Naive thymus-derived CD8-positive, alpha-beta T cell (primary cell): ENCODE results near the gene SLC25A26. TPM values are rescaled to one million over a fixed set of nuclear protein-coding genes. Genes with fewer than 3 reads are reported as not detected.
"Not testable (repeated sequence)": the region's sequence is repeated elsewhere in the genome, so short reads cannot be mapped to it uniquely, and the experiment has no call there.

ENCODE experiments used
- ATAC-seq, 2 donors: fragments of 150-1000 bp; cut with Tn5 transposase in 1 of 2; sonication (Bioruptor Pico), chemical (Tn5 transposase) in 1 of 2; 1 replicate in 1 of 2; 2 replicates in 1 of 2; pipeline ENCODE4 v1.10.0; 2021; ENCODE audit warnings: mild to moderate bottlenecking in 2 of 2, moderate library complexity in 2 of 2
- POLR2A ChIA-PET: fragments of 350-600 bp; sonication (Branson Sonifier 250); formaldehyde crosslinking; loops from one replicate; lab custom pipeline; 2021; ENCODE audit warnings: antibody characterized with exemption; lab: Charles Lee
- DNase-seq, 10 donors: peaks; one replicate each; pipeline versions ENCODE4 v3.0.0 to v3.0.0-alpha.2; 2020 to 2022
- H3K27ac Mint-ChIP-seq, 10 donors: one replicate each; pipeline ENCODE4 v1.8.0; 2020 to 2022; ENCODE audit warnings: mild to moderate bottlenecking in 10 of 10, mixed read lengths in 10 of 10, moderate library complexity in 4 of 10, inconsistent platforms in 1 of 10
- H3K27me3 Mint-ChIP-seq, 5 donors: one replicate each; pipeline ENCODE4 v1.8.0; 2021 to 2022; ENCODE audit warnings: mixed read lengths in 5 of 5
- H3K36me3 Mint-ChIP-seq, 3 donors: one replicate each; pipeline ENCODE4 v1.8.0; 2020 to 2022; ENCODE audit warnings: mixed read lengths in 3 of 3, mild to moderate bottlenecking in 2 of 3, inconsistent platforms in 1 of 3
- H3K4me1 Mint-ChIP-seq, 4 donors: one replicate each; pipeline ENCODE4 v1.8.0; 2021 to 2022; ENCODE audit warnings: mixed read lengths in 4 of 4
- H3K4me3 Mint-ChIP-seq, 10 donors: one replicate each; pipeline ENCODE4 v1.8.0; 2020 to 2022; ENCODE audit warnings: mild to moderate bottlenecking in 10 of 10, mixed read lengths in 10 of 10, moderate library complexity in 6 of 10, inconsistent platforms in 1 of 10
- H3K9me3 Mint-ChIP-seq, 9 donors: one replicate each; pipeline ENCODE4 v1.8.0; 2020 to 2022; ENCODE audit warnings: mixed read lengths in 9 of 9, mild to moderate bottlenecking in 3 of 9, inconsistent platforms in 1 of 9, moderate library complexity in 1 of 9
- polyA plus RNA-seq, 3 donors: library from polyadenylated mRNA; unstranded; fragments of 300-500 nt; fragmentation: Illumina TruSeq; gene quantifications; one replicate each; pipeline ENCODE4 v1.2.3, GENCODE V29; 2021
- total RNA-seq, 8 experiments: library from RNA in 2 of 8; stranded (reverse) in 2 of 8; gene quantifications; one replicate each; pipeline ENCODE4 v1.2.3 and lab custom pipeline; 2021 to 2026

The SLC25A26 gene
- total and polyA plus RNA-seq, 5 experiments from 2014 or later: 19.0 to 62.5 (median 49.3) TPM

DNA sequence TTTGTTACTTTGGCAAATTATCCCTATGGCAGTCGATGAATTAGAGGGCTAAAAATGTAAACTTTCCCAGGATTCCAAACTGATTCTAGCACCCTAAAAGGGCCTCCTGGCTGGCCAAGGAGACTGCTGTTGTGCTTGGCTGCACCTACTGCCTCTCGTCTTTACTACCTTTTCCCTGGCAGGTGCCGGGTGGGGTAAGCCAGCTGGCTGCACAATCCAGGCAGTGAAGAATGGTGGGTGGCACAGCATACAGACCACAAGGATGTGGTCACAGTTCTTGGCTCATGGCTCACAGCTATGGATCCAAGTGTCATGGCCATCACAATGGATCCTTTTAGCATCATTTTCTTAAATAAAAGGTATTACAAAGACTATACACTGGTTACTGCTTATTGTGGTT, 20.7 kb upstream of the SLC25A26 start:
- no peak overlapping the region for H3K4me3 Mint-ChIP-seq

DNA sequence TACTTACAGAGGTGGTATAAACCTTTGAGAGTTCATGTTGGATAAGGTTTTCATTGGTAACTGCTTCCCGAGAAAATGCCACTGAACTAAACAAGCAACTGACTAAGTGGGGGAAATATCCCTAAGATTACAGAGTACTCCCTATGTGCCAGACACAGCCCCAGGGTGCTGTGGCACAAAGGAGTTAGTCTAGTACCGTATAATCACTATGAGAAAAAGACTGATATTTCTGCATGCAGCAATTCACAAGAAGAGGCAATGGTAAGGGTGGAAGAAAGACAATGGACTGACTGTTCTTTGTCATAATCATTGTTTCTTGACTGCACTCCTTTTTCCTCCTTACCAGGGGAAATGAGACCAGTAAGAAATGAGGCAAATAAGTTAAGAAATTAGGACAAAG, 20.0 kb upstream of the SLC25A26 start:
- no peak overlapping the region for H3K27ac Mint-ChIP-seq
- H3K4me3 Mint-ChIP-seq: no peak overlapping the region
- DNase-seq (no peak), ATAC-seq (no peak)
- H3K9me3 Mint-ChIP-seq: no peaks in the 10 kb centered on the region
- peaks cover 0 to 2% (median 0%) of the 10 kb centered on the region in 4 donors for H3K4me1 Mint-ChIP-seq
- POLR2A ChIA-PET: no interaction called here
- H3K36me3 Mint-ChIP-seq: no peaks in the 10 kb centered on the region
- H3K27me3 Mint-ChIP-seq: peaks cover 20 to 45% (median 30%) of the 10 kb centered on the region in 5 donors

More for the DNA sequence above, 20.7 kb upstream of the SLC25A26 start:
- POLR2A ChIA-PET: no interaction called here
- Mint-ChIP-seq H3K4me1 (peaks cover 0 to 3% (median 1%) of the 10 kb centered on the region in 4 donors), H3K27me3 (peaks cover 24 to 44% (median 35%) of the 10 kb centered on the region in 5 donors), H3K36me3 (no peaks in the 10 kb centered on the region), H3K9me3 (no peaks in the 10 kb centered on the region), H3K27ac (no peak overlapping the region)
- ATAC-seq: no peak
- DNase-seq: no peak

DNA sequence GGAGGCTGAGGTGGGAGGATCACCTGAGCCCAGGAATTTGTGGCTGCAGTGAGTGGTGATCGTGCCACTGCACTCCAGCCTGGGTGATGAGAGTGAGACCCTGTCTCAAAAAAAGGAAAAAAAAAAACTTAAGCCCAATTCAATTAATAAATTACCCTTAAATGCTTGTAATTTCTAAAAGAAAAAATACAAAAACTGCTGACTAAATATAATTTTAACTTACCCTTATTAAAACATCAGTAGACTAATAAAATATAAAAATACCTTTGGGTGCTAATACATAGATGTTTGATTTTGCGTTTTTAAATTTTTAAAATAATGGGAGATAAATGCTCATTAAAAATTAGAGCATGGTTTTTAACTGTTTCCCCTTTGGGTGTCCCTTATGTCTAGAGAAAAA, 17.5 kb upstream of the SLC25A26 start:
- POLR2A ChIA-PET: no interaction called here
- H3K27me3 Mint-ChIP-seq: peaks cover 12 to 33% (median 19%) of the 10 kb centered on the region in 5 donors
- no peak overlapping the region for H3K27ac Mint-ChIP-seq
- no peak overlapping the region for H3K4me3 Mint-ChIP-seq
- DNase-seq (no peak), ATAC-seq (no peak)
- no peaks in the 10 kb centered on the region for H3K9me3 Mint-ChIP-seq
- peaks cover 0 to 2% (median 0%) of the 10 kb centered on the region in 4 donors for H3K4me1 Mint-ChIP-seq
- no peaks in the 10 kb centered on the region for H3K36me3 Mint-ChIP-seq

DNA sequence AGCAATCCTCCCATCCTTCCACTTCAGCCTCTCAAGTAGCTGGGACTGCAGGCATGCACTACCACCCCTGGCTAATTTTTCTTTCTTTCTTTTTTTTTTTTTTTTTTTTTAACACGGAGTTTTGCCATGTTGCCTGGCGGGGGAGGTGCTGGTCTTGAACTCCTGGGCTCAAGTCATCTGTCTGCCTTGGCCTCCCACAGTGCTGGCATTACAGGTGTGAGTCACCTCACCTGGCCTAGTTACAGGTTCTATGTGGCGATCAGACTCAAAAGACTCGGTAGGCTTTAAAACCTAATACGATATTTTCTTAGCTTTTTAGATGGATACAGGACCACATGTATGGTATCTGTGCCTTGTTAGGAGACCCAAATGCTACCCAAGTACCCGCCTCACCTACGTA, 14.0 kb upstream of the SLC25A26 start:
- Mint-ChIP-seq H3K4me3 (no peak overlapping the region), H3K4me1 (no peaks in the 10 kb centered on the region), H3K27ac (no peak overlapping the region), H3K36me3 (no peaks in the 10 kb centered on the region), H3K9me3 (no peaks in the 10 kb centered on the region), H3K27me3 (peaks cover 2 to 14% (median 7%) of the 10 kb centered on the region in 5 donors)
- DNase-seq (no peak), ATAC-seq (no peak)
- POLR2A ChIA-PET: interaction anchor here (0.7 kb wide), 1 partner anchor 587 kb away, joined by 5 read pairs; no protein-coding TSS in a partner anchor

DNA sequence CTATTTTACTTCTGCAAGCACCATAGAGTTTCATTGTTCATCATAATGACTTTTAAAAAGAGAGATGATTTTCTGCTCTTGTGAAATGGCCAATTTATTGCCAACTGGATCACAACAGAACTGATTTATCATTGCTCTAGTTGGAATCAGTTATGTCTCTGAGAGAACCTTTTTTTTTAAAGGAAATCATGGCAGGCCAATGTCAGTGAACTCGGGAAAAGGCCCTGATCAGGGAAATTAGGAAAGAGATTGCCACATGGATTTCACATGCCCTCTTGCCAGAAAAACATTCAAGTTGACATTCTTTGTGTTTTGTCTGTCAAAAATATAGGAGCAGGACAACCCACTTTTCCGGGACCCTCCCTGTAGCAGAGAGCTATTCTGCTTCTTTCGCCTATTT, 12.6 kb upstream of the SLC25A26 start:
- Mint-ChIP-seq H3K27ac (no peak overlapping the region), H3K36me3 (no peaks in the 10 kb centered on the region), H3K4me1 (no peaks in the 10 kb centered on the region), H3K4me3 (no peak overlapping the region), H3K9me3 (no peaks in the 10 kb centered on the region), H3K27me3 (peaks cover 2 to 10% (median 4%) of the 10 kb centered on the region in 5 donors)
- ATAC-seq (no peak), DNase-seq (no peak)
- POLR2A ChIA-PET: no interaction called here

DNA sequence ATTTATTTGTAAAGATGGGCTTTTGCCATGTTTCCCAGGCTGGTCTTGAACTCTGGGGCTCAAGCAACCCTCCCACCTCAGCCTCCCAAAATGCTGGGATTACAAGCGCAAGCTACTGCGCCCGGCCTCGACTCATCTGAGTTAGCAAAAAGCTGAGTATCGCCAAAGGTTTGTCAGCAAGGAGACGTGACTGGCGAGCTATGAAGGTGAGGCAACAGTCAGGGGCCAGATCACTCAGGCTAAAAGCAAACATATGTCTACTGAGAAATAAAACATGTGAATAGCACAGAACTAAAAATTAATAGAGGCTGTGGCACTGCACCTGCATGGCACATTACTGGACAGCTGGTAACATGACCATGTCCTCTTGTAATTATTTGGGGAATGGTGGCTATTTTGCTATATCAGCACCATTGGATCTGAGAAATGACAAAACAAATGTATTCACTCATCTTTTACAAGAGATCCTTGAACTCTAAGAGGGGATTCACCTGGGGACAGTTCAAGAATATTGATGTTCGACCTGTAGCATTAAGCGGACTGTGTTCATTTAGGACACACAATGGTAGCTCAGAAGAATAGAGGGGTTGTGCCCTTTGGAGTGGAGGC, 10.0 kb upstream of the SLC25A26 start:
- ATAC-seq (no peak), DNase-seq (no peak)
- POLR2A ChIA-PET: no interaction called here
- Mint-ChIP-seq H3K27ac (no peak overlapping the region), H3K27me3 (peaks cover 2 to 7% (median 4%) of the 10 kb centered on the region in 5 donors), H3K4me3 (no peak overlapping the region), H3K36me3 (no peaks in the 10 kb centered on the region), H3K4me1 (no peaks in the 10 kb centered on the region), H3K9me3 (peaks cover 0 to 2% (median 0%) of the 10 kb centered on the region in 9 donors)

DNA sequence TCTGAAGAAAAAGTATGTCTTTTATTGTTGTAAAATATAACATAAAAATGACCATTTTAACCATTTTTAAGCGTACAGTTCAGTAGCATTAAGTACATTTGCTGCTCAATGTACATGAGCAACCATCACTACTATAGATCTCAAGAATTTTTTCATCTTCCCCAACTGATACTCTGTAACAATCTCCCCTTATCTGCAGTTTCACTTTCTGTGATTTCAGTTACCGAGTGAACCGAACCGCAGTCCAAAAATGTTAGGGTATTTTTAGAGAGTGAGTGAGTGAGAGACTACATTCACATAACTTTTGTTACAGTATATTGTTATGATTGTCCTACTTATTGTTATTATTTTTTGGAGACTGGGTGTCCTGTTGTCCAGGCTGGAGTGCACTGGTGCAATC, 9.0 kb upstream of the SLC25A26 start:
- DNase-seq (no peak), ATAC-seq (no peak)
- no peaks in the 10 kb centered on the region for H3K4me1 Mint-ChIP-seq
- H3K4me3 Mint-ChIP-seq: no peak overlapping the region
- H3K9me3 Mint-ChIP-seq: peaks cover 0 to 2% (median 0%) of the 10 kb centered on the region in 9 donors
- POLR2A ChIA-PET: no interaction called here
- H3K27me3 Mint-ChIP-seq: peaks cover 0 to 7% (median 2%) of the 10 kb centered on the region in 5 donors
- no peak overlapping the region for H3K27ac Mint-ChIP-seq
- H3K36me3 Mint-ChIP-seq: no peaks in the 10 kb centered on the region

DNA sequence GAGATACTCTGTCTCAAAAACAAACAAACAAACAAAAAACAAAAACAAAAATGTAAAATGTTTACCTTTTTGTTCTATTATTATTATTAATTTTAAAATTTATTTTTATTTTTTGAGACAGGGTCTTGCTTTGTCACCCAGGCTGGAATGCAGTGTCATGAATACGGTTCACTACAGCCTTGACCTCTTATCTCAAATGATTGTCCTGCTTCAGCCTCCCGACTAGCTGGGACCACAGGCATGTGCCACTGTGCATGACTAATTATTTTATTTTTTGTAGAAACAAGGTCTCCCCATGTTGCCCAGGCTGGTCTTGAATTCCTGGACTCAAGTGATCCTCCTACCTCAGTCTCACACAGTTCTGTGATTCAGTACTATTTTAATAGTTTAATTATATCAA, 5.7 kb upstream of the SLC25A26 start:
- H3K27ac Mint-ChIP-seq: no peak overlapping the region
- peaks cover 0 to 7% (median 2%) of the 10 kb centered on the region in 5 donors for H3K27me3 Mint-ChIP-seq
- DNase-seq: no peak
- H3K9me3 Mint-ChIP-seq: peaks cover 0 to 2% (median 0%) of the 10 kb centered on the region in 9 donors
- no peak overlapping the region for H3K4me3 Mint-ChIP-seq
- no peaks in the 10 kb centered on the region for H3K36me3 Mint-ChIP-seq
- POLR2A ChIA-PET: no interaction called here
- no peak for ATAC-seq
- H3K4me1 Mint-ChIP-seq: peaks cover 0 to 15% (median 5%) of the 10 kb centered on the region in 4 donors

DNA sequence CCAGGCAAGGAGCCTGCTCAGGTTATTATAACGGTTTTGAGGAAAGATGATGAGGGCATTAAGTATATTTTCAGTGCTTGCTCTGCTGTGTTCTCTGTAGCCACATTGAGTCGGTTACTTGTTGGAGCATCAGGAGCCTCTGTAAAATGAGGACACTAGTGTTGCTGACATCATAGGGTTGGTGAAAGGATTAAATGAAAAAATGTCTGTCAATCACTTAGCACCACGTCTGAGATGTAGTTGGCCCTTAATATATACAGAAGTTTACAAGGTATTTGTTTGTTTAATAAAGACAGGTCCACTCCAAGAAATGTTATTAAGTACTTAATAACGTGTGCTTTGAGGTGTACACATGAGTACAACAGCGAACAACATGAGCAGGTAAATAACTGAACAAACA, 735 bp upstream of the SLC25A26 start:
- Mint-ChIP-seq H3K27me3 (peaks cover 0 to 2% (median 0%) of the 10 kb centered on the region in 5 donors), H3K4me1 (peaks cover 16 to 50% (median 37%) of the 10 kb centered on the region in 4 donors), H3K9me3 (no peaks in the 10 kb centered on the region), H3K36me3 (peaks cover 0 to 26% (median 8%) of the 10 kb centered on the region in 3 donors), H3K27ac (peak overlapping the region; percentile 57 to 95 (median 78)), H3K4me3 (peak overlapping the region; percentile 70 to 98 (median 91))
- DNase-seq (no peak), ATAC-seq (no peak)
- POLR2A ChIA-PET: interaction anchor here (1.0 to 1.8 kb wide), 2 partner anchors 11 to 778 kb away, joined by 3 to 5 read pairs; partner anchors contain the start of gene KBTBD8

DNA sequence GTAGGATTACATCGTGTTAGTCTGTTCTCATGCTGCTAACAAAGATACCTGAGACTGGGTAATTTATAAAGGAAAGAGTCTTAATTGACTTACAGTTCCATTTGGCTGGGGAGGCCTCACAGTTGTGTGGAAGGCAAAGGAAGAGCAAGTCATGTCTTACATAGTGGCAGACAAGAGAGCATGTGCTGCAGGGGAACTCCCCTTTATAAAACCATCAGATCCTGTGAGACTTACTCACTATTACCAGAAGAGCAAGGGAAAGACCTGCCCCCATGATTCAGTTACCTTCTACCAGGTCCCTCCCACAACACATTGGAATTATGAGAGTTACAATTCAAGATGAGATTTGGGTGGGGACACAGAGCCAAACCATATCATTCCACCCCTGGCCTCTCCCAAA, 3.4 kb downstream of the SLC25A26 start:
- Mint-ChIP-seq H3K4me3 (no peak overlapping the region), H3K27me3 (no peaks in the 10 kb centered on the region), H3K36me3 (peaks cover 0 to 53% (median 16%) of the 10 kb centered on the region in 3 donors), H3K4me1 (peaks cover 26 to 64% (median 56%) of the 10 kb centered on the region in 4 donors), H3K9me3 (no peaks in the 10 kb centered on the region), H3K27ac (peak overlapping the region in 3 of 10 donors; percentile 32 to 70 (median 50))
- no peak for DNase-seq
- POLR2A ChIA-PET: no interaction called here
- no peak for ATAC-seq

DNA sequence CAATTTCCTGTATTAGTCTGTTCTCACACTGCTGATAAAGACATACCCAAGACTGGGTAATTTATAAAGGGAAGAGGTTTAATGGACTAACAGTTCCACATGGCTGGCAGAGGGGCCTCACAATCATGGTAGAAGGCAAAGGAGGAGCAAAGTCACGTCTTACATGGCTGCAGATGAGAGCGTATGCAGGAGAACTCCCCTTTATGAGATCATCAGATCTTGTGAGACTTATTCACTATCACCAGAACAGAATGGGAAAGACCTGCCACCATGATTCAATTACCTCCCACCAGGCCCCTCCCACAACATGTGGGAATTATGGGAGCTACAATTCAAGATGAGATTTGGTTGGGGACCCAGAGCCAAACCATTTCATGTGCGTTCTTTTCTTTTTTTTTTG, 5.3 kb downstream of the SLC25A26 start:
- POLR2A ChIA-PET, DNase-seq, H3K4me3 Mint-ChIP-seq, H3K9me3 Mint-ChIP-seq, H3K27me3 Mint-ChIP-seq, ATAC-seq: not testable (repeated sequence)
- H3K27ac Mint-ChIP-seq: peak overlapping the region in 1 of 10 donors; percentile 3
- H3K4me1 Mint-ChIP-seq: peaks cover 27 to 67% (median 57%) of the 10 kb centered on the region in 4 donors
- H3K36me3 Mint-ChIP-seq: peaks cover 0 to 58% (median 25%) of the 10 kb centered on the region in 3 donors

DNA sequence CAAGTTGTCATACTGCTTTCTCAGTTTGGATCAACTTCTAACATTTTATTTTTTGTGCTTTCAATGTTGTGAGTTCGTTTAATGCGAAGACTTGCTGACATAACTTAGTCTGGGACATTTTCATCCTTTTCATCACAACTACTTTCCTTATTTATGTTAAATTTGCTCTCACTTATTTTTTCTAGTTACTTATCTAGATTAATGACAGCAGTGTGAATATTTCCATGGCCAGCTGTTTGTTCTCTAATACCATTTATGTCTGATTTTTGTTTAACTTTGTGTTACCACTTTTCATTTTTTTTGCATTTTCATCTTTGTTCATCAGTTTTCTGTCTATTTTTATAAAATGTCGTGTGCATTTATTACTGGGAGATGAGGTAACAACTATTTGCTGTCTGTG, 6.2 kb downstream of the SLC25A26 start:
- Mint-ChIP-seq H3K4me3 (no peak overlapping the region), H3K4me1 (peaks cover 22 to 57% (median 50%) of the 10 kb centered on the region in 4 donors), H3K36me3 (peaks cover 0 to 58% (median 29%) of the 10 kb centered on the region in 3 donors), H3K9me3 (no peaks in the 10 kb centered on the region), H3K27ac (no peak overlapping the region), H3K27me3 (no peaks in the 10 kb centered on the region)
- POLR2A ChIA-PET: no interaction called here
- no peak for ATAC-seq
- no peak for DNase-seq

DNA sequence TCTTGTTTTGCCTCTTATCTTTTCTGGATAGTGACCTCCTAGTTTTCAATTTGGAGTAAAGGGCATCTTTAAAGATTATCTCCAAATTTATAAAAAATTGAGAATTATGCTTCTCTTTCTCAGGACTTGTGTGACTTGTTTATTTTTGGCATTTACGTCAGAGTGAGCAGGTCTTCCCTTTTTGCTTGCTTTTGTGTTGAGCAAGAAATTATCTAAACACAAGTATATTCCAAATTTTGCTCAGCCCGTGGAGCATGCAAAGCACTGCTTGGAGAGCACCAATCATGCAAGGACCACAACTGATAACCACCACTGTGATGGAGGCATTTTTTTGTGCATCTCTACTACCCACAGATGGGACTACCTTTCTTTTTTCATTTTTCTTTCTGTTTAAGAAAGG, 7.1 kb downstream of the SLC25A26 start:
- Mint-ChIP-seq H3K27ac (no peak overlapping the region), H3K36me3 (peaks cover 0 to 59% (median 35%) of the 10 kb centered on the region in 3 donors), H3K4me3 (no peak overlapping the region), H3K4me1 (peaks cover 24 to 59% (median 50%) of the 10 kb centered on the region in 4 donors), H3K27me3 (no peaks in the 10 kb centered on the region), H3K9me3 (peaks cover 0 to 3% (median 0%) of the 10 kb centered on the region in 9 donors)
- DNase-seq (no peak), ATAC-seq (no peak)
- POLR2A ChIA-PET: no interaction called here
